Activated T-cell treated with anti-CD3 and anti-CD28 coated beads, Interleukin-2, amount 50 U/mL, for 72 hours (primary cell): ENCODE data around the gene GTF3C2. TPM values are rescaled to one million over a fixed set of nuclear protein-coding genes. Genes with fewer than 3 reads are reported as not detected.
"Not testable (repeated sequence)": the region's sequence is repeated elsewhere in the genome, so short reads cannot be mapped to it uniquely, and the experiment has no call there.

Source experiments
- ATAC-seq, 2 donors: fragments of 150-1000 bp; cut with Tn5 transposase; replicated peaks in 1 of 2; 2 replicates each; pipeline ENCODE4 v1.10.0; 2021; ENCODE audit warnings: moderate library complexity in 2 of 2, mild to moderate bottlenecking in 1 of 2
- DNase-seq, 2 donors: peaks; one replicate each; pipeline ENCODE4 v3.0.0; 2021 to 2022; ENCODE audit warnings: mixed read lengths in 1 of 2
- H3K27ac Mint-ChIP-seq: one replicate; pipeline ENCODE4 v1.8.0; 2022; ENCODE audit warnings: mild to moderate bottlenecking, moderate library complexity, mixed read lengths
- H3K27me3 Mint-ChIP-seq: one replicate; pipeline ENCODE4 v1.8.0; 2022; ENCODE audit warnings: low read depth, mixed read lengths
- H3K36me3 Mint-ChIP-seq, 2 donors: one replicate each; pipeline ENCODE4 v1.8.0; 2022; ENCODE audit warnings: mixed read lengths in 2 of 2, mild to moderate bottlenecking in 1 of 2; ENCODE audit not compliant: insufficient read depth in 2 of 2
- H3K4me1 Mint-ChIP-seq: one replicate; pipeline ENCODE4 v1.8.0; 2022; ENCODE audit warnings: low read depth, mixed read lengths
- H3K4me3 Mint-ChIP-seq, 2 donors: one replicate each; pipeline ENCODE4 v1.8.0; 2022; ENCODE audit warnings: mild to moderate bottlenecking in 2 of 2, mixed read lengths in 2 of 2, moderate library complexity in 2 of 2
- H3K9me3 Mint-ChIP-seq, 2 donors: one replicate each; pipeline ENCODE4 v1.8.0; 2022; ENCODE audit warnings: mixed read lengths in 2 of 2
- total RNA-seq, 2 donors: library from RNA; stranded (reverse); gene quantifications; one replicate each; pipeline ENCODE4 v1.2.3, GENCODE V29; 2022

The GTF3C2 gene
- total RNA-seq, 2 donors from 2014 or later, result 56.6 to 58.7 TPM

DNA sequence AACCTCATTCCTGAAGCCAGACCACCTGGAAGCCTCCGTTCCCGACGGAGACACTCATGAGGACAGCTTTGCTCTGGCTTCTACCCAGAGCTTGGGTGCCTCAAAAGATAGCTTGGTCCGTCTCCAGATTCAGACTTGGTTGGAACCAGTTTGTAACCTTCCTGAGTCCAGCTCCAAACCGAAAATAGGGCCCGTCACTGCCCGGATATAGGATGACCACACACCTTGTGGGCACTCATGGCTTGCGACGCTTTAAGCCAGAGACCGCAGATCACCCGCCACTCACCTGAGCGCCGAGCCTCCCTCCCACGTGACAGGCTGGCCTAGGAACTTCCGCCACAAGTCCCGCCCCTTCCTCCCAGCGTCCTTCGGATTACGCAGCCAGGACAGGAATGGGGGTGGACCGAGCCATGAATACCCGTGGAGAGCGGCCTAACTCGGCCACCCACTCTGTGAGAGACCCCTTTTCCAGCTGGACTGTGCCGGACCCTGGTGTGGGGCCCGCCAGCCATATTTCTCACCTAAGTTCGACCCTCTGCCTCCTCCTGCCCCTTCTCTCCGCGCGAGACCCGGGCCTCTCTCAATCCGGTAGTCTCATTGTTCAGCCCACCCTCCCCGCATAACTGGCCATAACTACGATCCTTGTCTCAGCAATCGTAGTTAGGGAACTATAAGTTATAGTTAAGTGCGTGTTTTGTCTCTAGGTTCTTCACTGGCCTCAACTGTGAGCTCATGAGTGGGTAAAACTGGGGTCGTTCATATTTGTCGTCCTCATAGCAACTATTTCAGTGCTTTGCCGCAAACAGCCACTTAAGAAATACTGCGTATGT lies 33.6 kb downstream of the GTF3C2 start, which contains the start of gene MPV17:
TSS of gene MPV17 (minus strand) at position 332 of the 830 bp plus-strand sequence. CDS start 580 bp downstream, outside the sequence.
- Mint-ChIP-seq H3K27ac (peak within 1 kb of the TSS; percentile 97), H3K27me3 (no peaks in the 10 kb centered on the region), H3K4me3 (peak within 1 kb of the TSS; percentile 95 to 99), H3K36me3 (peaks cover 10 to 19% of the 10 kb centered on the region in 2 donors), H3K9me3 (no peaks in the 10 kb centered on the region), H3K4me1 (peaks cover 23% of the 10 kb centered on the region)
- ATAC-seq (peak; percentile 99), DNase-seq (peak; percentile 90 to 92)

DNA sequence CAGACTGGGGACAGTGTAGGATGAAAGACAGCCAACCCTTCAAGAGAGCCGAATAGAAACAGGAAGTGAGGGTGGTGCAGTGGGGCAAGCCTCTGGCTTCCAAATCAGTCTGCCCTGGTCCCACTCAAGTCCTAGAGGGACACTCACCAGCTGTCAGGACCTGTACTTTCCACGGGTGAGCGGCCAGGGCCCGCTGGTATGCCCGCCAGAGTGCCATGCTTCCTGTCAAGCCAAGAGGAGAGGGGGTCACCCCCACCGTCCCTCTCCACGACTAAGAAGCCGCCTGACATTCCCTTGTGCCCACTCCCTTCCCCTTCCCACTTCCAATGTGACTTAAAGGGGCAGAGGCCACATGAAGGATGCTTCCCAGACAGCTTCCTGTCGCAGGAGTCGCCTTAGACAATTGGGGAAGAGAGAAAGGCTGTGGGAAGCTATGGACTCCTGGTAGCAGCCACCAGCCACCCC lies 34.2 kb downstream of the GTF3C2 start:
- Mint-ChIP-seq H3K4me1 (peaks cover 23% of the 10 kb centered on the region), H3K27me3 (no peaks in the 10 kb centered on the region), H3K9me3 (no peaks in the 10 kb centered on the region), H3K36me3 (peaks cover 8 to 19% of the 10 kb centered on the region in 2 donors), H3K4me3 (peak overlapping the region; percentile 95 to 99), H3K27ac (peak overlapping the region; percentile 97)
- DNase-seq (peak; percentile 16 to 29), ATAC-seq (peak; percentile 10 to 27)

DNA sequence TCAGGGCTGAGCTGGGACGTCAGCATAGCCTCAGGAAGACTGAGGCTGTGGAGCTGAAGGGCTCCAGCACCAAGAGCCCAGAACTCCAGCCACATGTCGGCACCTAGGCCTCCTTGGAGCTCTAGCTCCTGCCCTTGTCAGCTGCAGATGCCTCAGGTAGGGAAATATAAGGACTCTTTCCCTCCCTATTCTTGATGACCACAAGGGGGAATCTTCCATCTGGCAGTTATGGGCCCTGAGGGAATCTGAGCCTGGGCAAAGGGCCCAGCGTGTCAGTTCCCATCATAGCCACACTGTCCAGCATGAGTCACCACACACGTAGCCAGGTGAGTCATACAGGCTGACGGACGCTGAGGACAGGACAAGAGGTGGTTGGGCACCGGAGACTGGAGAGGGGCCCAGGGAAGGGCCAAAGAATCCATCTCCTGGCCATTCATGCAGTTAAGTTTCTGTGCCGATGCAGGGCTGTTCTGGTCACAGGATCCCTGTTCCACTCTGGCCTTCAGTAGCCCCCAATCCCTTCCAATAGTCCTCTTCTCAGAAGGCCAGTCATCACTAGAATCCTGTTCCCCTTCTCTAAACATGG lies 35.5 kb downstream of the GTF3C2 start:
- Mint-ChIP-seq H3K4me1 (peaks cover 23% of the 10 kb centered on the region), H3K9me3 (no peaks in the 10 kb centered on the region), H3K36me3 (peaks cover 3 to 10% of the 10 kb centered on the region in 2 donors), H3K27me3 (no peaks in the 10 kb centered on the region), H3K4me3 (peak overlapping the region; percentile 95 to 99), H3K27ac (no peak overlapping the region)
- DNase-seq, result peak in 1 of 2 donors; percentile 12
- ATAC-seq, result no peak

DNA sequence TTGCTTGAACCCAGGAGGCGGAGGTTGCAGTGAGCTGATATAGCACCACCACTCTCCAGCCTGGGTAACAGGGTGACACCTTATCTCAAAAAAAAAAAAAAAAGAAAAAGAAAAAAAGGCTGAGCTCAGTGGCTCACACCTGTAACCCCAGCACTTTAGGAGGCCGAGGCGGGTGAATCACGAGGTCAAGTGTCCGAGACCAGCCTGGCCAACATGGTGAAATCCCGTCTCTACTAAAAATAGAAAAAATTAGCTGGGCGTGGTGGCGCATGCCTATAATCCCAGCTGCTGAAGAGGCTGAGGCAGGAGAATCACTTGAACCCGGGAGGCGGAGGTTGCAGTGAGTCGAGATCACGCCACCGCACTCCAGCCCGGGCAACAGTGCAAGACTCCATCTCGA lies 36.7 kb downstream of the GTF3C2 start:
- DNase-seq, H3K9me3 Mint-ChIP-seq, ATAC-seq, H3K36me3 Mint-ChIP-seq, H3K27ac Mint-ChIP-seq, H3K27me3 Mint-ChIP-seq, H3K4me3 Mint-ChIP-seq: not testable (repeated sequence)
- H3K4me1 Mint-ChIP-seq, result peaks cover 23% of the 10 kb centered on the region

DNA sequence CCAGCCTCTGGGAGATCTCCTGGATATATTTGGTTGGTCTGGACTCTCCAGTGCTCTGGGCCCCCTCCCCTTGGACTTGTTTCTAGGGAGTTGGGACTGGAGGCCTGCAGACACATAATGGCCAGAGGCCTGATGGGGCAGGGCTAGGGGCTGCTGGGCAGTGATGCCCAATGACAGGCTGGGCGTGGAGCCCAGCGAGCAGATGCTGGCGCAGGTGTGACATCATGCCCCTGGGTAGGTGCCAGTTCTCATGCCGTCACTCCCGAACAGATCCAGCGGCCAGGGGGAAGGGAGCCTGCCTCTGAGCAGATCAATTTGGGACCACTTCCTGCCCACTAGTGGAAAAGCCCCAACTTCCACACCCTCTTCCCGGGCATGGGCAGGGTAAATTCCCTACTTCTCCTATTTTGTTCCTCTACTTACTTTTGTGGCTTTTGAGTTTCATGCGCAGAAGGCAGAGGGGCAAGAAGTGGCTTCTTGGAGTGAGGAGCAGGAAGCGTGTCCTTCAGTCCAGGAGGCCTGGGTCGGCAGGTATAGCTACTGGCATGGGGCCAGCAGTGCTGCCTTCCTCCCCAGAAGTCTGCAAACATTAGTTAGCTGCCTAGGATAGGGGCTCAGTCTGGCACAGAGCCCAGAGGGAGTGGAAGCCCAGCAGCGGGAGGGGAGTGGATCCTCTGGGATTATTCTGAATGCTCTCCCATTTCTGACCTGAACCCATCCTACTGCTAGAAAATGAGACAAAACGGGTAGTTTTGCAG lies 39.7 kb downstream of the GTF3C2 start:
- no peaks in the 10 kb centered on the region for H3K27me3 Mint-ChIP-seq
- no peak for ATAC-seq
- no peaks in the 10 kb centered on the region for H3K9me3 Mint-ChIP-seq
- no peak overlapping the region for H3K4me3 Mint-ChIP-seq
- DNase-seq, result no peak
- no peak overlapping the region for H3K27ac Mint-ChIP-seq
- H3K36me3 Mint-ChIP-seq, result peaks cover 0 to 1% of the 10 kb centered on the region in 2 donors
- peaks cover 9% of the 10 kb centered on the region for H3K4me1 Mint-ChIP-seq

DNA sequence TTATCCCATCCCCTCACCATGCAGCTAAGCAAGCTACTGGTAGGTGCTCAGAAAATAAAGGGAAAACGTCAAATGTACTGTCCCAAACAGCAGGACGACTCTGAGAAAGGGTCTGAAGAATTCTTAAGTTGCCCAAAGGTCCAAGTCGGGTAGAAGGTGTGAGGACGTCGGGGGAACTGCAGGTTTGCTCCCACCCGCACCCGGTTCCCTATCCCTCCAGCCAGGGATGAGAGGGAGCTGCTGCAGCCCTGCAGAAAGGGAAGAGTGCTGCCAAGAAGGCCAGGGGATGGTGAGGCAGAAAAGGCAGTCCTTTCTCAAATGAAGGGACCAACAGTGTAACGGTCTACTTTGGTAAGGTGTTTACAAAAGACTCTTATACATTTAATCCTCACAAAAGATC lies 41.4 kb downstream of the GTF3C2 start:
- Mint-ChIP-seq H3K27me3 (no peaks in the 10 kb centered on the region), H3K9me3 (no peaks in the 10 kb centered on the region), H3K4me1 (no peaks in the 10 kb centered on the region), H3K4me3 (no peak overlapping the region), H3K27ac (no peak overlapping the region), H3K36me3 (peaks cover 0 to 1% of the 10 kb centered on the region in 2 donors)
- ATAC-seq, result no peak
- DNase-seq, result no peak

DNA sequence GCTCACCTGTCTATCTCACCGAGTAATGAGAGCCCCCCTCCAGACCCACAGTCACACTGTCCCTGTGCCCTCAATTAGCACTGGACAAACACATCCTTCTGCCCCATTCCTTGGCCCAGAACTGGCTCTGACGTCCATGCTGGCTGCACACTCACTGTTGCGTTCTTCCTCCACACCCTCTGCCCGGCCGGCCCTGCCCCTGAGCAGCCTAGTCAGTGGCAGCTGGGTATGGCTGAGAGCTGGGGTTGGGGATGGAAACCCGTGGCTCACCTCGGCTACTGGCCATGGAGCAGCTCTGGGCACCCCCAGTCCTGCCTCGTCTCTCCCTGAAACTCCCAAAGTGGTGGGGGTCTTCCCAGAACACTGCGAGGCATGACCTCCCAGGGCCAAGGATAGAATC lies 41.9 kb downstream of the GTF3C2 start:
- peaks cover 2 to 3% of the 10 kb centered on the region in 2 donors for H3K36me3 Mint-ChIP-seq
- H3K27ac Mint-ChIP-seq, result no peak overlapping the region
- no peaks in the 10 kb centered on the region for H3K27me3 Mint-ChIP-seq
- no peak overlapping the region for H3K4me3 Mint-ChIP-seq
- no peaks in the 10 kb centered on the region for H3K4me1 Mint-ChIP-seq
- no peak for ATAC-seq
- no peaks in the 10 kb centered on the region for H3K9me3 Mint-ChIP-seq
- DNase-seq, result no peak

DNA sequence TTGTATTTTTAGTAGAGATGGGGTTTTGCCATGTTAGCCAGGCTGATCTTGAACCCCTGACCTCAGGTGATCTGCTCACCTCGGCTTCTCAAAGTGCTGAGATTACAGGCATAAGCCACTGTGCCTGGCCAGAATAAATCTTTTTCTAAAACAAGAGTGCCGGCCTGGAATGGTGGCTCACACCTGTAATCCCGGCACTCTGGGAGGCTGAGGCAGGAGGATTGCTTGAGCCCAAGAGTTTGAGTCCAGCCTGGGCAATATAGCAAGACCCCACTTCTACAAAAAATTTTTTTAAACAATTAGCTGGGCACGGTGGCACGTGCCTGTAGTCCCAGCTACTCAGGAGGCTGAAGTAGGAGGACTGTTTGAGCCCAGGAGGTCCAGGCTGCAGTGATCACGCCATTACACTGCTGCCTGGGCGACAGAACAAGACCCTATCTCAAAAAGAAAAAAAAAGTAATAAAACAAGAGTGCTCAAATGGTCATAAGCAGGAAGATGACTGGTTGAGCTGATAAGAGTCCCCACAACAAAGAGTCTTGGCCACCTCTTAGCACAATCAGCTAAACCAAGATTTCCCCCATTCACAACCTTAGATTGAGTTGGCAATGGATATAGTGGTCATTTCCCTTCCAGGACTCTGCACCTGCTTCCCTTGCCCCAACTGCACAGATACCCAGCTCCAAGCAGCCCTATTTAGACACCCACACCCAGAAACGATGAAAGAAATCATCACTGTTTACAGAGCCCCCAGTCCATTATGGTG lies 42.5 kb downstream of the GTF3C2 start:
- H3K4me3 Mint-ChIP-seq, result no peak overlapping the region
- no peak for DNase-seq
- H3K36me3 Mint-ChIP-seq, result peaks cover 3 to 7% of the 10 kb centered on the region in 2 donors
- H3K4me1 Mint-ChIP-seq, result no peaks in the 10 kb centered on the region
- H3K9me3 Mint-ChIP-seq, result no peaks in the 10 kb centered on the region
- H3K27me3 Mint-ChIP-seq, result no peaks in the 10 kb centered on the region
- H3K27ac Mint-ChIP-seq, result no peak overlapping the region
- no peak for ATAC-seq

DNA sequence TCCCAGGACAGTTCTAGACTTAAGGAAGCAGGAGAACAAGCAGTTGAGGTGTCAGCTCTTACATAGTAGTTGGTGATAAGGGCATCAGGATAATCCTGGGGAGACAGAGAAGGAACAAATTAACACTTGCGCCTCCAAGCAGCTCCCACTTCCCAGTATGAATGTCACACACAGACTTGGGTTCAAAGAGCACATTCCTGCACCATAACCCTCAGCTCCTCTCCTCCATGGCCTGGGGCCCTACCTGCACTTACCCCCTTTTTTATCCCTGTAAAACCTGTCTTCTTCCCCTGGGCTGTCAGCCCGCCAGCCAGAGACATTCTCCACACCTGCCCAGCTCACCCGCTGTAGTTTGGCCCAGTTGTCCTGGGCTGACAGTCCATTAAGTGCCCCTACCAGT lies 44.4 kb downstream of the GTF3C2 start:
- Mint-ChIP-seq H3K9me3 (no peaks in the 10 kb centered on the region), H3K36me3 (peaks cover 3 to 7% of the 10 kb centered on the region in 2 donors), H3K27me3 (no peaks in the 10 kb centered on the region), H3K4me3 (no peak overlapping the region), H3K27ac (no peak overlapping the region), H3K4me1 (no peaks in the 10 kb centered on the region)
- DNase-seq, result no peak
- ATAC-seq, result no peak

DNA sequence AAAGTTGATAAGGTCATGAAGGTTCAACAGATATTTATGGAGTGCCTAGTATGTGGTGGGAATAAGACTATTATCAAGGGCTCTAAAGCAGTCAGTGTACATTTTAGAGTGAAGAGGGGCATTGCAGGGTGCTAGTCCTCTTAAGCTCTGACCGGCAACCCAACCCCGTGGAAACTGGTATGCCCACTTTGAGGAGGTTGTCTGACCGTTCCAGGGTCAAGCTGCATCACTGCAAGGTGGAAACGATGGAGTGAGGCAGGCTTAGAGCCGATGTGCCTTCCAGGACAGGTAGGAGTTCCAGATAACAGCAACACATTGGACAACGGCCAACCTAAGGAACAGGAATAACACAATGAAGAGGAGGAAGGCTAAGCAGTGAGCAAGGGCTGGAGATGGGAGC lies 46.9 kb downstream of the GTF3C2 start:
- Mint-ChIP-seq H3K27ac (no peak overlapping the region), H3K4me3 (no peak overlapping the region), H3K27me3 (peaks cover 15% of the 10 kb centered on the region), H3K9me3 (no peaks in the 10 kb centered on the region), H3K36me3 (peaks cover 3 to 7% of the 10 kb centered on the region in 2 donors), H3K4me1 (no peaks in the 10 kb centered on the region)
- DNase-seq (no peak), ATAC-seq (no peak)

DNA sequence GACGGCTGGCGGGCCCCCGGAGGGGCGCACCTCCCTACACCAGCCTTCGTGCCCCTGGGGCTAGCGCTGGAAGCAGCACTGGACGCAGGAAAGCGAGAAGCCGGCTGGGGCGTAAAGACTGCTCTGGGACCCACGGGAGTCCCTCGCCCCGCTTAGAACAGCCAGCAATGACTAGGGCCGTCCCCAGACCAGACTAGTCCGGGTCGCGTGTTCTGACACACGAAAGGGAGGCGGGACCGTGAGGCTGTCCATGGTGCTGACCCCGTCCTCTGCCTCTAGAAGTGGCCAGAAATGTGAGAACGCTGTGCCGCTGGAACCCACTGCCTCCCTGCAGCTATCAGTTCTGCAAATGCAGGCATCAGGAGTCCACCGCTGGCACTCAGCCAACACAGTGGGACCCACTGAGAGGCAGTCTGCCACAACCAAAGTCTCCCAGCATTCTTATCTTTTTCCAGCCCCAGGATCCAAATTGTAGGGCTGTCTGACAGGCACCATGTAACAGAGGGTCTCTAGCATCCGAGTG lies 48.1 kb downstream of the GTF3C2 start, which contains the start of gene UCN:
TSS of gene UCN (minus strand) at position 87 of the 523 bp plus-strand sequence. CDS start 550 bp downstream, outside the sequence.
- ATAC-seq (no peak), DNase-seq (no peak)
- H3K36me3 Mint-ChIP-seq, result peaks cover 3 to 7% of the 10 kb centered on the region in 2 donors
- H3K27ac Mint-ChIP-seq, result no peak within 1 kb of the TSS
- no peaks in the 10 kb centered on the region for H3K4me1 Mint-ChIP-seq
- H3K27me3 Mint-ChIP-seq, result peaks cover 21% of the 10 kb centered on the region
- H3K4me3 Mint-ChIP-seq, result peak within 1 kb of the TSS; percentile 52 to 60
- H3K9me3 Mint-ChIP-seq, result no peaks in the 10 kb centered on the region
